Parathyroid adenoma (tissue), 2 donors: ENCODE results near the gene KHK.

Experiments
- H2AFZ ChIP-seq: fragments of 300-600 bp; sonication (generic); one replicate; pipeline ENCODE4 v1.7.0; 2017; ENCODE audit warnings: antibody characterized with exemption, mild to moderate bottlenecking
- H3K27ac ChIP-seq: fragments of 300-600 bp; sonication (generic); one replicate; pipeline ENCODE4 v1.7.0; 2017
- H3K27me3 ChIP-seq: fragments of 300-600 bp; sonication (generic); one replicate; pipeline ENCODE4 v1.7.0; 2017; ENCODE audit warnings: low read length; ENCODE audit not compliant: control insufficient read depth, insufficient read depth
- H3K36me3 ChIP-seq: fragments of 300-600 bp; sonication (generic); one replicate; pipeline ENCODE4 v1.7.0; 2017; ENCODE audit warnings: low read length; ENCODE audit not compliant: control insufficient read depth, insufficient read depth
- H3K4me1 ChIP-seq: fragments of 300-600 bp; sonication (generic); one replicate; pipeline ENCODE4 v1.7.0; 2017; ENCODE audit warnings: control low read depth
- H3K4me2 ChIP-seq: fragments of 300-600 bp; sonication (generic); one replicate; pipeline ENCODE4 v1.7.0; 2017; ENCODE audit warnings: low read length
- H3K4me3 ChIP-seq: fragments of 300-600 bp; sonication (generic); one replicate; pipeline ENCODE4 v1.7.0; 2017; ENCODE audit warnings: low read depth, low read length
- H3K79me2 ChIP-seq: fragments of 300-600 bp; sonication (generic); one replicate; pipeline ENCODE4 v1.7.0; 2017; ENCODE audit warnings: control low read depth
- H3K9ac ChIP-seq: fragments of 300-600 bp; sonication (generic); one replicate; pipeline ENCODE4 v1.7.0; 2017; ENCODE audit warnings: mild to moderate bottlenecking
- H3K9me3 ChIP-seq: fragments of 300-600 bp; sonication (generic); one replicate; pipeline ENCODE4 v1.7.0; 2017; ENCODE audit warnings: low read length; ENCODE audit not compliant: control insufficient read depth
- CTCF ChIP-seq: fragments of 300-600 bp; sonication (generic); IDR thresholded peaks from one replicate; pipeline ENCODE4 v1.7.0; 2017; ENCODE audit warnings: antibody characterized with exemption, mild to moderate bottlenecking
- donor health status: primary hyperparathyroidism.

KHK gene

GRCh38 chr2:27127883-27128667 lies 41.5 kb downstream of the KHK start:
- Histone ChIP-seq H3K4me1 (peaks cover 2% of the 10 kb centered on the region), H2AFZ (no peak overlapping the region), H3K27me3 (no peaks in the 10 kb centered on the region), H3K9ac (no peak overlapping the region), H3K9me3 (no peaks in the 10 kb centered on the region), H3K4me3 (no peak overlapping the region), H3K4me2 (no peak overlapping the region), H3K79me2 (peaks cover 2% of the 10 kb centered on the region), H3K27ac (no peak overlapping the region), H3K36me3 (no peaks in the 10 kb centered on the region)
- no peak for TF ChIP-seq CTCF

- Histone ChIP-seq H3K4me1 (peaks cover 9% of the 10 kb centered on the region), H3K4me3 (no peak overlapping the region), H3K36me3 (no peaks in the 10 kb centered on the region), H3K27me3 (no peaks in the 10 kb centered on the region), H2AFZ (no peak overlapping the region), H3K9ac (no peak overlapping the region), H3K27ac (no peak overlapping the region), H3K79me2 (peaks cover 7% of the 10 kb centered on the region), H3K4me2 (no peak overlapping the region), H3K9me3 (no peaks in the 10 kb centered on the region)
- TF ChIP-seq CTCF = no peak
These were observed 42.3 kb downstream of the KHK start for GRCh38 chr2:27128668-27129571.

GRCh38 chr2:27130396-27130795 lies 43.8 kb downstream of the KHK start:
- H3K4me3 ChIP-seq = no peak overlapping the region
- no peak overlapping the region for H3K27ac ChIP-seq

GRCh38 chr2:27131429-27131828 lies 44.9 kb downstream of the KHK start:
- Histone ChIP-seq H3K9ac (no peak overlapping the region), H3K79me2 (peaks cover 7% of the 10 kb centered on the region), H2AFZ (no peak overlapping the region), H3K27ac (no peak overlapping the region), H3K4me2 (no peak overlapping the region), H3K4me1 (peaks cover 9% of the 10 kb centered on the region), H3K36me3 (no peaks in the 10 kb centered on the region), H3K9me3 (no peaks in the 10 kb centered on the region), H3K4me3 (no peak overlapping the region), H3K27me3 (no peaks in the 10 kb centered on the region)
- TF ChIP-seq CTCF = no peak

More at GRCh38 chr2:27130396-27130795, 43.8 kb downstream of the KHK start:
- Histone ChIP-seq H3K36me3 (no peaks in the 10 kb centered on the region), H3K4me1 (peaks cover 9% of the 10 kb centered on the region), H3K4me2 (no peak overlapping the region), H3K79me2 (peaks cover 7% of the 10 kb centered on the region), H3K9me3 (no peaks in the 10 kb centered on the region), H2AFZ (no peak overlapping the region), H3K9ac (no peak overlapping the region), H3K27me3 (no peaks in the 10 kb centered on the region)
- no peak for TF ChIP-seq CTCF
